Measurements from ENCODE around the gene CDH2.

The CDH2 gene

GRCh38 chr18:28168725-28169124, 8.2 kb downstream of the CDH2 start:
- DNase-seq (ENCODE audit: low spot score) = no peak

- DNase-seq (ENCODE audit: low spot score) = no peak
Observed at GRCh38 chr18:28167835-28168349, 9.0 kb downstream of the CDH2 start.

- DNase-seq (ENCODE audit: low spot score) = no peak
Observed at GRCh38 chr18:28164771-28165483, 12.0 kb downstream of the CDH2 start.

- peak; percentile 18 for DNase-seq (ENCODE audit: low spot score)
Observed at GRCh38 chr18:28163201-28163775, 13.6 kb downstream of the CDH2 start.

GRCh38 chr18:28161608-28162599, 15.0 kb downstream of the CDH2 start:
- peak; percentile 28 for DNase-seq (ENCODE audit: low spot score)

GRCh38 chr18:28159055-28159454, 17.9 kb downstream of the CDH2 start:
- DNase-seq (ENCODE audit: low spot score) = no peak

- peak; percentile 19 for DNase-seq (ENCODE audit: low spot score)
Observed at GRCh38 chr18:28158083-28158581, 18.8 kb downstream of the CDH2 start.

GRCh38 chr18:28153485-28154065, 23.4 kb downstream of the CDH2 start:
- DNase-seq (ENCODE audit: low spot score) = no peak

GRCh38 chr18:28152754-28153153, 24.2 kb downstream of the CDH2 start:
- no peak for DNase-seq (ENCODE audit: low spot score)

- DNase-seq (ENCODE audit: low spot score) = no peak
Observed at GRCh38 chr18:28152354-28152753, 24.6 kb downstream of the CDH2 start.

GRCh38 chr18:28151434-28151833, 25.5 kb downstream of the CDH2 start:
- no peak for DNase-seq (ENCODE audit: low spot score)

GRCh38 chr18:28150925-28151324, 26.0 kb downstream of the CDH2 start:
- no peak for DNase-seq (ENCODE audit: low spot score)

- DNase-seq (ENCODE audit: low spot score) = no peak
Observed at GRCh38 chr18:28149810-28150420, 27.0 kb downstream of the CDH2 start.

- DNase-seq (ENCODE audit: low spot score) = no peak
Observed at GRCh38 chr18:28147674-28148171, 29.2 kb downstream of the CDH2 start.

GRCh38 chr18:28143725-28144124, 33.2 kb downstream of the CDH2 start:
- no peak for DNase-seq (ENCODE audit: low spot score)

- DNase-seq (ENCODE audit: low spot score) = no peak
Observed at GRCh38 chr18:28138816-28139215, 38.1 kb downstream of the CDH2 start.

GRCh38 chr18:28136071-28136470, 40.9 kb downstream of the CDH2 start:
- DNase-seq (ENCODE audit: low spot score) = no peak

GRCh38 chr18:28134774-28135173, 42.2 kb downstream of the CDH2 start:
- no peak for DNase-seq (ENCODE audit: low spot score)

- DNase-seq (ENCODE audit: low spot score) = no peak
Observed at GRCh38 chr18:28132084-28132483, 44.8 kb downstream of the CDH2 start.

GRCh38 chr18:28128659-28128980, 48.3 kb downstream of the CDH2 start:
- no peak for DNase-seq (ENCODE audit: low spot score)

All from GM03348 (cell line).